ENCODE results near the gene GXYLT2.

GXYLT2 gene

DNA sequence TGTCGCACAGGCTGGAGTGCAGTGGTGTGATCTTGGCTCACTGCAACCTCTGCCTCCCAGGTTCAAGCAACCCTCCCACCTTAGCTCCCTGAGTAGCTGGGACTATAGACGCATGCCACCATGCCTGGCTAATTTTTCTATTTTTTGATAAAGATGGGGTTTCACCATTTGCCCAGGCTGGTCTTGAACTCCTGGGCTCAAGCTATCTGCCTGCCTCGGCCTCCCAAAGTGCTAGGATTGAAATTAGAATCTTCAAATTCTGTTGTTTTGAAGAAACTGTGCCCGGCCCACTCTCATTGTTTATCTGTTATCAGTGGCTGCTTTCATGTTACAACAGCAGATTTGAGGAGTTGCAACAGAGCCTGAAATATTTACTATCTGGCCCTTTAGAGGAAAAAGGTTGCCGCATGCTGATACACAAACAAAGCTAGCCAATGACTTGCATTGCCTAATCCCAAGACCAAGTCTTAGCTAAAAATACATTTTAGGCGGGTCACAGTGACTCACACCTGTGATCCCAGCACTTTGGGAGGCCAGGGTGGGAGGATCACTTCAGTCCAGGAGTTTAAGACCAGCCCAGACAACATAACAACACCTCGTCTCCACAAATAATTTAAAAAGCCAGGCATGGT, 65.6 kb downstream of the GXYLT2 start:
- peak; percentile 56 for DNase-seq (ENCODE audit: low read depth)
- no peak overlapping the region for H3K4me3 ChIP-seq (ENCODE audit: control insufficient read depth, low read depth, low read length)
- TF ChIP-seq, protein P1, sequence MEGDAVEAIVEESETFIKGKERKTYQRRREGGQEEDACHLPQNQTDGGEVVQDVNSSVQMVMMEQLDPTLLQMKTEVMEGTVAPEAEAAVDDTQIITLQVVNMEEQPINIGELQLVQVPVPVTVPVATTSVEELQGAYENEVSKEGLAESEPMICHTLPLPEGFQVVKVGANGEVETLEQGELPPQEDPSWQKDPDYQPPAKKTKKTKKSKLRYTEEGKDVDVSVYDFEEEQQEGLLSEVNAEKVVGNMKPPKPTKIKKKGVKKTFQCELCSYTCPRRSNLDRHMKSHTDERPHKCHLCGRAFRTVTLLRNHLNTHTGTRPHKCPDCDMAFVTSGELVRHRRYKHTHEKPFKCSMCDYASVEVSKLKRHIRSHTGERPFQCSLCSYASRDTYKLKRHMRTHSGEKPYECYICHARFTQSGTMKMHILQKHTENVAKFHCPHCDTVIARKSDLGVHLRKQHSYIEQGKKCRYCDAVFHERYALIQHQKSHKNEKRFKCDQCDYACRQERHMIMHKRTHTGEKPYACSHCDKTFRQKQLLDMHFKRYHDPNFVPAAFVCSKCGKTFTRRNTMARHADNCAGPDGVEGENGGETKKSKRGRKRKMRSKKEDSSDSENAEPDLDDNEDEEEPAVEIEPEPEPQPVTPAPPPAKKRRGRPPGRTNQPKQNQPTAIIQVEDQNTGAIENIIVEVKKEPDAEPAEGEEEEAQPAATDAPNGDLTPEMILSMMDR (conservative IDR thresholded peaks at IDR 0.05; ENCODE audit: control insufficient read depth, insufficient read depth, low read depth, low read length): no peak

DNA sequence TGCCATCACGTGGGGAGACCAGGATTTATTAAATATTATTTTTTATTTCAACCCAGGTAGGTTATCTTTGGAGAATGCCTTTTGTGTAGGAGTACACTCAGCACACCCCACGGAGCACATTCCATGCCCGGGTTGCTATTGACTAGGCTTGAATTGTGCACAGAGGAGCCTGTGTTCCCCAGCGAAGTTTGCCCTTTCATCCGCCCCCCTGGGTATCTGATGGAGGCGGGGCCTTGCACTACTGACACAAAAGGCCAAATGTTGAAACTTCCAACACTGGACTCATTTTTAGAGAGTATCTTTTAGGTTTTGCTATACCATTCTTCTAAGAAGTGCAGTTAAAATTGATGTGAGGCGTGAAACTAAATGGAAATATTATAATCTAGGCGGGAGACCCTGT, 69.5 kb downstream of the GXYLT2 start:
- H3K4me3 ChIP-seq (ENCODE audit: control insufficient read depth, low read depth, low read length): no peak overlapping the region
- TF ChIP-seq, protein P1 (conservative IDR thresholded peaks at IDR 0.05; ENCODE audit: control insufficient read depth, insufficient read depth, low read depth, low read length): no peak

DNA sequence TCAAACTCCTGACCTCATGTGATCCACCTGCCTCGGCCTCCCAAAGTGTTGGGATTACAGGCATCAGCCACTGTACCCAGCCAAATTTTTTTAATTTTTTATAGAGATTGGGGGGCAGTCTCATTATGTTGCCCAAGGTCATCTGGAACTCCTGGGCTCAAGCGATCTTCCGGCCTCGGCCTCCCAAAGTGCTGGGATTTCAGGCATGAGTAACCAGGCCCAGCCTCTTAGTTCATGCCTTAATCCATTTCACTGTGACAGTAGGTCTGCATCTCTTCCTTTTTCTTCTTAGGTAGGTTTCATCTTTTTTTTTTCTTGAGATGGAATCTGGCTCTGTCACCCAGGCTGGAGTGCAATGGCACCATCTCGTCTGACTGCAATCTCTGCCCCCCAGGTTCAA, 71.5 kb downstream of the GXYLT2 start:
- H3K4me3 ChIP-seq (ENCODE audit: control insufficient read depth, low read depth, low read length): no peak overlapping the region
- DNase-seq (ENCODE audit: low read depth): no peak
- TF ChIP-seq, protein P1 (conservative IDR thresholded peaks at IDR 0.05; ENCODE audit: control insufficient read depth, insufficient read depth, low read depth, low read length): no peak

More for the DNA sequence above, 69.5 kb downstream of the GXYLT2 start:
- DNase-seq (ENCODE audit: low read depth): no peak

DNA sequence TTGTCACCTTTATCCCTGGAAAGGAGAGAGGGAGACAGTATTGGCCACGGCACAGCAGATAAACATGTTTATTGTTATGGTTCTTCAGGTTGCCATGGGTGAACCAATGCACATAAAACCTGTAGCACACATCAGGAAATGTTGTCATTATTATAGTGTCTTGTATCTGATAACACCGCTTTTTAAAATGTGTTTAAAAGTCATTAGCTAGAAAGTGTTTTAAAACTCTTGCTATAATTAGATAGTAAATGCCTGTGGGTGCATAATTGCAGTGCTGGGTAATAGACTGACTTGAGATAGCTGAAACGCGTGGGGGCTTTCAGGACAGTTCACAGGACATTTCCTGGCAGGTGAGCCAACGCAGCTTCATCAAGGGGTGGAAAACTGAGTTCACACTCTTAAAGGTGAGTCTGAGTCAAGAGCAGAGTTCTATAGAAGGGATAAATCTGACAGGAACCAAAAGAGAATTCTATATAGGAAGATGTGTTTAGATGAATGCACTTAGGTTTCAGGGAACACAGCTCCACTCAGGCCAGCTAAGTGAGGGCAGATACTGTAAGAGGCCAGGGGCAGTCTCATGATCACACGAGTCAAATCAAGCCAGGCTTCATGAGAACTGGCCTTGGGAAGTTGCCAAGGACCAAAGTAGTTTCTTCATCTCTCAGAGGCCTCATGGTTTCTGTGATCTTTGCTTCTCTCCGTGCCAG, 73.1 kb downstream of the GXYLT2 start:
- TF ChIP-seq, protein P1 (conservative IDR thresholded peaks at IDR 0.05; ENCODE audit: control insufficient read depth, insufficient read depth, low read depth, low read length): no peak
- no peak overlapping the region for H3K4me3 ChIP-seq (ENCODE audit: control insufficient read depth, low read depth, low read length)
- peak; percentile 75 for DNase-seq (ENCODE audit: low read depth)

DNA sequence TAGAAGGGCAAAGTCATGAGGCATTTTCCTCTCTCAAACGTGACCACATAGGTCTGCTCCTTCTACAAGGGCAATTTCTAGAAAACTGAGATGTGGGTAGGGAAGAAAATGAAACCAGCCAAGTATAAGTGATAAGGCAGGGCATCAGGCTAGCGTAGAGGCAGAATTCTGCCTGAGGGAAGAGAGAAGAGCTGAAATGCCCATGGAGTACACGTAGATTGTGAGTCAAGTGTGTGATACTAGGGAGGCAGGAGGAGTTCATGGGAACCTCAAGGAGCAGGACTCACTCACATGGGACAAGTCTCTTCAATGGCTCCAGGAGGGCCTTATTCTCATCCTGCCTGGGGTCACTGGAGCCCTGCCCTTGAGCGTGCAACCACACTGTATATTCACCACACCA, 73.9 kb downstream of the GXYLT2 start:
- DNase-seq (ENCODE audit: low read depth): no peak
- TF ChIP-seq, protein P1 (conservative IDR thresholded peaks at IDR 0.05; ENCODE audit: control insufficient read depth, insufficient read depth, low read depth, low read length): no peak
- H3K4me3 ChIP-seq (ENCODE audit: control insufficient read depth, low read depth, low read length): no peak overlapping the region

DNA sequence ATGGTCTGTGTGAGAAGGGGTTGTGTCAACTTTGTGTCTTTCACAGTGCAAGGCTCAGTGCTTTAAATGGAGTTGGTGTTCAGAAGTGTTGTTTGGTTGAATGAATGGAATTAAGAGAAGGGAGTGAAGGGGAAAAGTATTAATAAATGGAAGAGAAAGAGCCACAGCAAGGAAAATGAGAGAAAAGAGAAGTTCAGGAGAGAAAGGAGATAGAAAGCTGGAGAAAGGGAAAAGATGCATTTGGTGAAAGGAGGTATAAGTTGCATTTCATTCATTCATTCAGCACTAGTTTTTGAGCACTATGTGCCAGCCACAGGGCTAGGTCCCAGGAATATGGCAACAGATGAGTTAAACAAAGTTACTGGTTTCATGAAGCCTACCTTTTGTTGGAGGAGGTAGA, 74.5 kb downstream of the GXYLT2 start:
- DNase-seq (ENCODE audit: low read depth): no peak
- no peak overlapping the region for H3K4me3 ChIP-seq (ENCODE audit: control insufficient read depth, low read depth, low read length)
- TF ChIP-seq, protein P1 (conservative IDR thresholded peaks at IDR 0.05; ENCODE audit: control insufficient read depth, insufficient read depth, low read depth, low read length): no peak

All from fibroblast of mammary gland (primary cell).